GM12875 (cell line): ENCODE measurements around the gene EMILIN3.
A peak's percentile ranks its signal among the peaks of the same experiment; 100 is the strongest.

Source experiments
- H3K4me3 ChIP-seq: one replicate; pipeline ENCODE4 v1.5.1; 2011; ENCODE audit warnings: low read depth, low read length, control low read depth
- TF ChIP-seq, protein P1 (sequence below): IDR thresholded peaks from 2 replicates; pipeline ENCODE4 v1.5.1; 2011; ENCODE audit warnings: low read depth, mild to moderate bottlenecking, control low read depth, inconsistent platforms, low read length, moderate library complexity, borderline replicate concordance; ENCODE audit not compliant: insufficient read depth

The EMILIN3 gene

GRCh38 chr20:41339957-41340326 lies 26.7 kb downstream of the EMILIN3 start:
- no peak overlapping the region for H3K4me3 ChIP-seq
- TF ChIP-seq, protein P1, sequence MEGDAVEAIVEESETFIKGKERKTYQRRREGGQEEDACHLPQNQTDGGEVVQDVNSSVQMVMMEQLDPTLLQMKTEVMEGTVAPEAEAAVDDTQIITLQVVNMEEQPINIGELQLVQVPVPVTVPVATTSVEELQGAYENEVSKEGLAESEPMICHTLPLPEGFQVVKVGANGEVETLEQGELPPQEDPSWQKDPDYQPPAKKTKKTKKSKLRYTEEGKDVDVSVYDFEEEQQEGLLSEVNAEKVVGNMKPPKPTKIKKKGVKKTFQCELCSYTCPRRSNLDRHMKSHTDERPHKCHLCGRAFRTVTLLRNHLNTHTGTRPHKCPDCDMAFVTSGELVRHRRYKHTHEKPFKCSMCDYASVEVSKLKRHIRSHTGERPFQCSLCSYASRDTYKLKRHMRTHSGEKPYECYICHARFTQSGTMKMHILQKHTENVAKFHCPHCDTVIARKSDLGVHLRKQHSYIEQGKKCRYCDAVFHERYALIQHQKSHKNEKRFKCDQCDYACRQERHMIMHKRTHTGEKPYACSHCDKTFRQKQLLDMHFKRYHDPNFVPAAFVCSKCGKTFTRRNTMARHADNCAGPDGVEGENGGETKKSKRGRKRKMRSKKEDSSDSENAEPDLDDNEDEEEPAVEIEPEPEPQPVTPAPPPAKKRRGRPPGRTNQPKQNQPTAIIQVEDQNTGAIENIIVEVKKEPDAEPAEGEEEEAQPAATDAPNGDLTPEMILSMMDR, result peak; percentile 94

- TF ChIP-seq, protein P1, result no peak
- H3K4me3 ChIP-seq, result no peak overlapping the region
Observed at GRCh38 chr20:41336711-41337492, 29.7 kb downstream of the EMILIN3 start.

GRCh38 chr20:41335591-41335990 lies 31.0 kb downstream of the EMILIN3 start:
- H3K4me3 ChIP-seq, result no peak overlapping the region
- TF ChIP-seq, protein P1, result no peak

DNA sequence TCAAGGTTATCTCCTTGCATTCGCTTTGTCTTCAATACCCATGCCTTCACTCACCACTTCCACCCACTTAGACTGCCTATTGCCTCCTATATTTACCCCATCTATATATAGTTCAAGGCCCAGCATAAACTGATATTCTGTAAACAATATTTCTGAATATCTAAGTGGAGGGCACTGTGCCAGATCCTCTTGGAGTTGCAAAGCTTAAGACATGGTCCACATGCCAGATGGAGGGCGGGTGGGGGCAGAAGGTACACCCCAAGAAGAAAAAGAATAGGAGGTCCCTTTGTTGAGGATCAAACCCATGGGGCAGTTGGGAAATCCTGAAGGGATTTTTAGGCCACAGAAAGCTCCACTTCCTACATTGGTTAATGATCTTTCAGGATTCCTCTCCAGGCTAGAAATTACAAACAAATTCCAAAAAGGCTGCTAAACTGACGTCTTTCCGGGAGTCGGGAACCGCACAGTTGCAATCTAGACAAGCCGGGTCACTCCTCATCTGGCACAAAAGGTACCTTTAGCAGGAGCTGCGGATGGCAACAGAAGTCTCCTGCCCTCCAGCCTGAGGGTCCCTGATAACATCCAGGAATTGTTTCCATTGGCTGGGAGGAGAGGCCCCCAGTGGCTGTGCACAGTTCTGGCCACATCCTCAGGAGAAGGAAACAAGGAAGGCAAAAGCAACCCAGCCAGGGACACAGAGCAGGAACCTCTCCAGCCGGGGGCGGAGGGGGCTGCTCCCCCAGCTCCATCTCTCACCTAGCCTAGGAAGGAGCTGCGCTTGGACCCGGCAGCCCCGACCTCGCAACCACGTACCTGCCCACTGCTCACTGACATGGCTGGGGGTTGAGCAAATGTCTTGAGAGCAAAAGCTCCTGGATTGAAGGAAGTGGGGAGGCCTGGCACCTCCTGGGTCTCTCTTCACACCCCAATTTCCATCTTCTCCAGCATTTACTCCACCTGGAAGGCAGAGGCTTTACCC lies 31.9 kb downstream of the EMILIN3 start:
- no peak overlapping the region for H3K4me3 ChIP-seq
- TF ChIP-seq, protein P1, result no peak

DNA sequence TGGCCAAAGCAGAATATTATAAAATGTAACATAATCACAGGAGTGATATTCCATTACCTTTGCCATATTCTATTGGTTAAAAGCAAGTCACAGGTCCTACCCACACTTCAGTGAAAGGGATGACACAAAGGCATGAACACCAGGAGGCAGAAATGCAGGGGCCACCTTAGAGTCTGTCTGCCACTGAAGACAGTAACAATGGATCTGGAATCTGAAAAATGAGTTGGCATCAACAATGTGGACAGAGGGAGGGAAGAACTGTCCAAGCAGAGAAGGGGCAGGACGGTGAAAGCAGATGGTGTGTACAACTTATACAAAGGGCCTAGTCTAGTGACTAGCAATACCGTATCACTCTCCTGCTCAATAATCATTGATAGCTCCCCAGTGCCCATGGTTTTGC lies 32.6 kb downstream of the EMILIN3 start:
- TF ChIP-seq, protein P1, result no peak
- no peak overlapping the region for H3K4me3 ChIP-seq

GRCh38 chr20:41331731-41332130 lies 34.9 kb downstream of the EMILIN3 start:
- TF ChIP-seq, protein P1, result no peak
- no peak overlapping the region for H3K4me3 ChIP-seq
